HG03565 (cell line): ENCODE data around the gene PIP4K2A.
A peak's percentile ranks its signal among the peaks of the same experiment; 100 is the strongest.

ENCODE experiments used
- ATAC-seq: cut with Tn5 transposase; IDR thresholded peaks from one replicate; pipeline ENCODE4 v1.9.1; 2021; ENCODE audit warnings: mild to moderate bottlenecking, moderate library complexity; ENCODE audit not compliant: unreplicated experiment

PIP4K2A gene

DNA sequence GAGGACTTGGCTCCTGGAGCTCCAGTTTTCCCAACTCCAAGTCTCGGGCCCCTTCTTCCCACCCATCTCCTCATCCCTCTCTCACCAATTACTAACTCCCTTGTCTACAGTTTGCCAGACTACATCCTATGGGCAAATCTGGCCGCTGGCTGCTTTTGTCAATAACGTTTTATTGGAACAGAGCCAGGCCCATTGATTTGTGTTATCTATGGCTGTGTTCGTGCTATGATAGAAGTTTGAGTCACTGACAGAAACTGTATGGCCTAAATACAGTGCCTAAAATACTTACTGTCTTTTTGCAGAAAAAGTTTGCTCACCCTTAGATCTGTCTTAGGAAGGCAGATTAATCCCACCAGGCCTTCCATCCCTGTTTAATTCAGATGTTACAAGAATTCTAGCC is 71.3 kb downstream of the PIP4K2A start:
- ATAC-seq, result no peak

DNA sequence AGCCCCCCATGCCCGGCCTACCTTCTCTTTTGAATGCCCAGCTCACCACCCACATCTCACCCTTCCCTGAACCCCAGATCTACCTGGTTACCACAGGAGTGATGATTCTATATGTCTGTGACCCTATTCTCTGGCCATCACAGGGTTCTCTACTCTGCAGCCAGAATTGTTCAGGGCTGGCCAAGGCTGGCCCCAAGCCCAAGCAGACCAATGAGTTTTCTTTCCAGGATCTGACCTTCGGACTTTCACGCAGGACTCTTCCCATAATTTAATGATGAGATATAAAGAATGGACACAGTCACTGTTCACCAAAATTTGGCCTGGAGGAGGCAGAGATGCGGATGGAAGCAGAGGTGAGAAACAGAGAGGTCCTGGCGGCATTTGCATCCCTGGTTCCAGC is 72.6 kb downstream of the PIP4K2A start:
- ATAC-seq, result no peak

DNA sequence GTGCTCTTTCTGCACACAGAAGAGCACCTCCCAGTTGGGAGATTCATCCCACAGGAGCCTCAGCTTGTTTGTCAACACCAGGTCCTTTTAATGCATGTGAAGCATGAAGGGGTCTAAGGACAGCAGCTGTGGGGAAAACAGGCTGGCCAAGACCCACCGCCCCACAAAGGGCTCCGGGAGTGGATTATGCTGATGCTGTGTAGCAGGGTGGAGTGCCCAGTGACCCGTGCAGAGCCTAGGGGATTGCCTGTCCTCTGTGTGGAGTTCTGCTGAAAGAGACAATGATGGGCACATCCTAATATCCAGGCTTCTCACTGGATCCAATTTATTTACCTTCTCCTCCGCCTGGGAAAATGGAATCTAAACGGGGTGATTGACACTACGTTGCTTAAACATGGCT is 74.0 kb downstream of the PIP4K2A start:
- no peak for ATAC-seq

DNA sequence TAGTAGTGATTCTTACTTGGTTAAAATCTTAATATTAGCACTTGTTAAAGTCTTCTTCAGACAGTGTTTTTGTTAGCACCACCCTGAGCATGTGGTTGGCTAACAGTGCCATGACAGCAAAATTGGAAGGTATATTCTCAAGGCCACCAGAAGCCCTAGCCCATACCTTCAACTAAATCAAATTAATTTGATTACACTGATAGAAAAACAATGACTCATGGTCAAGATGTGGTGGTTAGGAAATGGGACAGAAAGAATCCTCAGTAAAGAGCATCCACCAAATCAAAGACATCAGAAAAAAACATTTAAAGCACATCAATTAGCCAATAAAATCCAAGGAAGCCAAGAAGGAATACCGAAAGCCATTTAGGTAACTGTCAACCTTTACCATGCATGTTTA is 75.5 kb downstream of the PIP4K2A start:
- ATAC-seq, result no peak

DNA sequence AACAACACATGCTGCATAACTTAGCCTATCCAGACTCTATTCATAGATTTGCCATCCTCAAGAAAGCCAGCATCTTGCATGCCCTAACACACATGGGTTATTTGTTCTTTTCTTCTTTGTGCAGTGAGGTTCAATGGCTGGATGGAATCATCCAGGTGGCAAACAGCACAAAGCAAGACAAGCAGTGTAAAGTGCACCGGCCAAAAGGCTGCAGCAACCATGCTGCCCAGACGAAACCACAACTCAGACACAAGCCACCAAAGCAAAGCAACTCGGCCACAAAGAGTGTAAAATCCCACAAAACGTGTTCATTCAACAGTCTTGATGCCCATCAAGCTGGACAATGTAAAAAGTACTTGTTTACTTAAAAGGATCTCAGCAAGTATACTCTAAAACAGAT is 76.9 kb downstream of the PIP4K2A start:
- no peak for ATAC-seq

DNA sequence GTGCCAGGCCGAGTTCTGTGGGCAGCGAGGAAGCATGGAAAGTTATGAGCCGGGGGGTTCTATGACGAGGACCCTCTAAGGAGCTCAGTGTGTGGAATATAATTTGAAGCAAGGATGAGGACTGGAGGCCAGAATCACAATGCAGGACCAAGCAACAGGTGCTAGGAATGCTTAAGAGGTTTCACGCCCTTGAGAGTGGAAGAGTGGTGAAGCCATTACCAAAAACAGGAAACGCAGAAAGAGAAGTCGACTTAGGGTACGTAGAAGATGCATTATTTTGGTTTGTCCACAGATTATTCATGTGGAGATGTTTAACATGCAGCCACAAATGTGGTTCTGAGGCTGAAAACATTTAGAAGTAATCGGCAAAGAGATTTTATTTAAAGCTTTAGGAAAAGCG is 78.7 kb downstream of the PIP4K2A start:
- no peak for ATAC-seq

DNA sequence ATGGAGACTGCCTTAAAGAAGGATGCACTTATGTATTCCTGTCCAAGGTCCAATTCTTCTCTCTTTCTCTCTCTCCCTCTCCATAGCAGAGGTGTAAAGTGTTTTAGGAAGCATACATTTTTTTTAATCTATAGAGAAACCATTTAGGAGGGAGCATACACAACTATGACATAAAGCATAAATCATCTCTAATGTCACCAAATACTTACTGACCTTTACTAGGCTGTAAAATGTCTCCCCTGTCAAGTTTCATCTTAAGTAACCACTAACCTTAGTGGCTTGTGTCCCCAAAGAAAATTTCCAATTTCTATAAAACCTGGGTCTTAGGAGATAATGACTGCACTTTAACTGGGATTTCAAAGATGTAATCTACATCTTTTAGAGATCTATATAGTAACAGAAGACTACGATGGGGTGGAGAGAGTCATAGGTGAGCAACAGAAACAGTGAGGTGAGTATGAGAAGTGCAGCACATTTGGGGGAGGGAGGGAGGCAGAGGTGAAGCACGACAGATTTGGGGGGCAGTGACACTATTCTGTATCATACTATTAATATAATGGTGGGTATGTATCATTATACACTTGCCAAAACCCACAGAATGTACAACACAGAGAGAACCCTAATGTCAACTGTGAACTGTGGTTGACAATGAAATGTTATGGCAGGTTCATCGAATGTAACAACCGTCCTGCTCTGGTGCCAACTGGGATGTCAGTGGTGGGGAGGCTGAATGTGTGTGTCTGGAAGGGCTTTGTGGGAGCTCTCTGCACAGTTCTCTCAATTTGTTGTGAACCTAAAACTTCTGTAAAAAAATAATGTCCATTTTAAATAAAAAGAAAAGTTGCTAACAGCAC is 79.5 kb downstream of the PIP4K2A start:
- ATAC-seq, result no peak

DNA sequence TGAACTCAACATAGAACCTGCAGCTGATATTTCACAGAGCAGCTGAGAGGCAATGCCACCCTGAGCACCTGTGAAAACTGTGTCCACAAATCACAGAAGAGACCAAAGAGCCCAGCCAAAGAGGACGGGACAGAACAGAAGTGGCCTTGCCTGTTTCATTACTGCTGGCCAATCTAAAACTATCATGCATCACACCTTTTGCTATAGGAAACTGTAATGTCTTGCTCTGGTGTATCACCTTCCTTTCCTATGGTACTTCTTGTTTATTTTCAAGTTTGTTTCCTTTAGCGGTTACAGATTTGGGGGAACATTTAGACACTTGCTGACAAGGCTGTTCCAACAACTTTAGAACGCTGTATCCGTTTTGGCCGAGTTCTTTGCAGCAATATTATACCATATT is 80.3 kb downstream of the PIP4K2A start:
- ATAC-seq, result no peak

DNA sequence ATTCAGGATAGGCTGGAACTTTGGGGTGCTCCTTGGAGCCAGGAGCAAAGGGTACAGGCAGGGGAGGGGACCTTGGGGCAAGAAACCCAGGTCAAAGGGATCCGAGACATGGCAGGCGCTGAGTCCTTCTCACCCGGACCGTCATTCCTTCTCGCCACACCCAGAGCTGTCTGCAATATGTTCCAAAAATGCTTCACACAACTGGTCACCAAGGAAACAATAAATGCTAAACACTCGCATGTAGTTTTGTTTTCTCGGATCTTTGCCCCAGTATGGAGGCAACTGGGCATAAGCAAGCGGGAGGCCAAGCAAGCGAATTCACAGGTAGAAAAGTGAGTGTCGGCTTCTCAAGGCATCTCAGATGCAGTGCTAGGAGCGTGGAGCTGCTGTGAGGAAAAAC is 80.8 kb downstream of the PIP4K2A start:
- ATAC-seq, result no peak

DNA sequence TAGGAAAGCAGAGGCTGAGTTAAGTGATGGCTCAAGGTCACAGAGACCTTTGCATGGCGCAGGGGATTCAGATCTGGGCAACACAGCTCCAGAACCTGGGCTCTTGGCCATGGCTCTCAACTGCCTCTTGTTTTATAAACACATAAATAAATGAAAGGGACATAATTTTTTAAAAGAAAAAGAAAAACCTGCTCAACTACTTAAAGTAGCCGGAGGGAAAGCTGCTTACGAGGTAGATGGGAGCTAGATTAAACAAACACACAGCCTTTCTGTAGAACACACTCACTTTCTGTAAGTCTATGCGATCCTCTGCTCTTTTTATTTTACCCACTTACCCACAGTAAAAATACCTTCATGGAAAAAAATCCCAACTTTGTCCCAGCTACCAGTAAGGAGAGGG is 81.3 kb downstream of the PIP4K2A start:
- no peak for ATAC-seq

DNA sequence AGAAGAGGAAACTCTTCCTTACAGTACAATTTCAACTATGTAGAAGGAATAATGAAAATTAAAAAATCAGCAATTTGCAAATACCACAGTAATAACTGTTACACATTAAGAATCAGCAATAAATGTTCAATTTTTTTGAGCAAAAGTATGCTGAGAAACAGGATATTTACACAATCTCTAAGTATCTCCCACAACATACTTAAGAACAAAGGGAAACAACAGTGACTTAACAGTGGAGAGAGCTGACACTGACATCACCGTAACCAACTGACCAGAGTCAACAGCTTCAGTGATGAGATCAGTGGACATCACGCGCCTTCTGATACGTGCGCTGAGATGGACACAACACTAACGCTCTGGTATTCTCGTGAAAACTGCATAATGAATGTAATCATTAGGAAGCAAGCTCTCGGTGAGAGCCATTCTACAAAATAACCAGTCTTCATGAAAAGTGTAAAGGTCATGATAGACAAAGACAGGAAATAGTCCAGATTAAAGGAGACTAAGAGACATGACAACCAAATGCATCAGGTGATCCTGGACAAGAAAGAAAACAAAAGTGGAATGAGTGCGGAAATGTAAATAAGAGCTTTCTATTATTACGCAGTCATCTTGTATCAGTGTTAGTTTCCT is 82.6 kb downstream of the PIP4K2A start:
- no peak for ATAC-seq

DNA sequence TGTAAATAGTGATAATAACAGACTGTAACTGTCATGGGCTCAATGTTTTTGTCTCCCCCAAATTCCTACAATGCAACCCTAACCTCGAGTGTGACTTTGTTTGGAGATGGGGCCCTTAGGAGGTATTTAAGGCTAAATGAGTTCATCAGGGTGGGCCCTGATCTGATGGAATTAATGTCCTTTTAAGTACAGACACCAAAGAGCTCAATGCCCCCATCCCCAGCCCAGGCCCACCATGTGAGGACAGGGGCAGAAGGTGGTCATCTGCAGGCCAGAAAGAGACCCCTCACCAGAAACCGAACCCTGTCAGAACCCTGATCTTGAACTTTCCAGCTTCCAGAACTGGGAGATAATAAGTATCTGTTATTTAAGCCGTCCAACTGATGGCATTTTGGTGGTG is 83.2 kb downstream of the PIP4K2A start:
- ATAC-seq, result no peak

DNA sequence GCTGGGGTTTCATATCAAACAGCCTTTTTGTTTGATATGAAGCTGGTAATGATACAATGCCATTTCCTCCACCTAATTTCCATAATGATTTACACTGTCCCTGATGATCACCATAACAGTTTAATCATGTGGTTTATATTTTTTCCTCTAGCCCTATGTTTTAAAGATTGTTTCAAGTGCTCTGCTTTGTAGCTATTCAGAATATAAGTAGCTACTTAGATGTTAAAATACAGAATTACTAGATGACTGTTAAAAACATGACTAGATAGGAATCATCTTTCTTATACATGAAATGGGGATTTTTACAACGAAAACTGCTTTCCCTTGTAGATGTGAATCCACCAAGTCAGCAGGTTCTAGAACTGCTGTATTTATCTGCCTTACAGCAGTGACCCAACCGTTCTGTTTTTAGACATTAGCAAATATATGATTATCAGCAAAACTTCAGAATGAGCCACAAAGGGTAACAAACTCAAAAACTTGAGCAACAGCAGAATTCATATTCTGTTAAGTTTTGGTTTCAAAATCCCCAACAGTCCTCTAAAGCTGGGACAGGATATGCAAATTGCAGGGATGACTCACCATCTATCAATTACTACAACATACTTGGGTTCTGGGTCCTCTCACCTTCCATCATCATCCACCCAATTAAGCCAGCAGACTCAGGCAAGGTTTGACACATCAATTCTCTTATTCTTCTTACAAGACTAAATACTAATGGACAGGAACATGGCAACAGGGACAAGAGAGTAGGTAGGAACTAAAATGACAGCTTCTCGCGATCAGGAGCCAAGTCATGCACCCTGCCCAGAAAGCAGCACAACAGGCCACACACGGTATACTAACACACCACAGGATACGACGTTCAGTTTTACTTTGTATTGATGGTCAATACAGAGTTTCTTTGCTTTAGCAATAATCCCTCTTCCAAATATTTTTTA is 83.9 kb downstream of the PIP4K2A start:
- ATAC-seq, result peak; percentile 72

DNA sequence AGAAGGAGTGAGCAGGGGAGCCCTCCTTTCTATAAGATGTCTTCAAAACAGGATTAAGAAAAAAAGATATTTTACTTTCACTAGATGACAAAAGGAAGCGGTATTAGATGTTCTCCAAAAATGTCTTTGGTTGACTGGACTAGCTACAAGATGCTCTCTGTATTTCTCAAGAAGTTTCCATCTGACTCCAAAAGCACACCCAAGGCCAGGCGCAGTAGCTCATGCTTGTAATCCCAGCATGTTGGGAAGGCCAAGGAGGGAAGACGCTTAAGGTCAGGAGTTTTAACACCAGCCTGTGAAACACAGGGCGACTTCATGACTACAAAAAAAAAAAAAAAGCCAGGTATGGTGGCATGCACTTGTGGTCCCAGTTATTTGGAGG is 84.5 kb downstream of the PIP4K2A start:
- peak; percentile 22 for ATAC-seq

DNA sequence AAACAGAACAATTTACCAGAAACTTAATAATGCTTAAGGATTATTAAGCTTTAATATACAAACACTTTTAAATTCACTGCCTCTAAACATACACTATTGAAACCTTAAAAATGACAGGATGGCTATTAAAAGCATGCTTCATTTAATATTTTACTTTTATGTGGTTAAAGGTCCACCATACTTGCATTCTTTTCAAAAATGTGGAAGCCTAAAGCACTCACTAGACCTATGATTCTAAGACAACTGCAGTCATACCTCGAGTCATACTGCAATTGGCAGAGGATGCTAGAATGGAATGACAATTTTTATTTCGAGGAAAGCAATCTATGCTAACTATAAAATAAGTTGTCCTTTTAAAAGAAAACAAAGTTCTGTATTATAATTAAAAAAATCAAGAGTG is 85.3 kb downstream of the PIP4K2A start:
- no peak for ATAC-seq

DNA sequence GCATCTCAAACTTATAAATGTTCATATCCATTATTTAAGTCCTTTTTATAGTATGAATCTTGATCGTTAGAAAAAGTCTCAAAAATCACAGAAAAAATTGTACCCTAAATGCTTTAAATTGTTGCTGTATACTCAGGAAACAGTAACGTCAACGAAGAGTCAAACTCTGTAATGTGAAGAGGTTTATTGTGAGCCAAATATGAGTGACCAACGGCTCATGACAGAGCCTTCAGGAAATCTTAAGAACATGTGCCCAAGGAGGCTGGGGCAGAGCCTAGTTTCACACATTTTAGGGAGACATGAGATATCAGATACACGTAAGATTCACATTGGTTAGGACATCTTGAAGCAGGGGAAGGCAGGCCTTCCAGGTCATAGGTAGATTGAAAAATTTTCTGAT is 86.1 kb downstream of the PIP4K2A start:
- no peak for ATAC-seq

DNA sequence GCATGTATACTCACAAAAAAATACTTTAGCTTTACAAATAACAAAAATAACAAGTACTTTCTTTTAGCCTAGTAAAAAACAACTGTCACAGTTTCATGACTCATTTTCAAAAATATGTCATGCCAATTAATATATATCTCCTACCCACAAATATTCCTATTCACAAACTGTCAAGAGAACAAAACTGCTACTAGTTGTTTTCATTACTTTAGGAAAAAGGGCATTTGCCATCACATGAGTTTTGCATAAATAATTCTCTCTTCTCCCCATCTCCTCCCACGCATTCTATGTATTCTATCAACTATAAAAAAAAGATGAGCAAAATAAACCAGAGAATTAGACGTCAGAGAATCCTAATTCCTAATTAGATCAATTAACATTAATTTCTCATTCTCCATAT is 87.6 kb downstream of the PIP4K2A start:
- ATAC-seq, result no peak

DNA sequence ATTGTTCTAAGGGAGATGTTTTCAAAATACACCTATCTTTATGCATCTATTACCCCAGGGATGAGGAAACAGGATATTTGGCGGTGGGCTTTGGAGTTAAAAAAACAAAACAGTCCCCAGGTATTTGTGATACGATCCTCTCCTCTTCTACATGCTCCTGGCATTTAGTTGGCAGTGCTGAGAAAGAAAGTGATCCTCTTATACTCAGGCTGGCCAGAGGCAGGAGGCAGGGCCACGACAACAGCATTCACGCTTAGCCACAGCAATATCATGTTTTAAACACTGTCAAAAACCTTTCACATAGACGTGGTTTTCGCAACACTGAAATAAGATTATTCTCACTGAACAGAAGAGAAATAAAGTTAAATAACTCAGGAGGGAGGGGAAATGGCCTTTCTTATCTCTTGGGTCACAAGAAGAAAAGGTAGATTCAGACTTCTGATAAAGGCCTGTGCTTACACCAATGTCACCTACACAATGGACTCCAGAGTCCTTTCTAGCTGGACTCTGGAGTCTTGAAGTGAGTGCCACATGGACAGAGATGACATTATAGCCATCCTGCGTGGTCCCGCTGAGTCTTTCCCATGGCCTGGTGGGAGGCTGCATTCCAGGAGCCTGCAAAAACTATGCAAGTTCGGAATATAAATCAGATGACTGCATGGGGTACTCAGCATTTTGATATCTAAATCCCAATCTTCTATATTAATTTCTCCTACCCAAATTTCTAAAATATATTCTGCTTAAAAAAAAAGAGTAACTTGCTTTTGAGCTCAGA is 88.7 kb downstream of the PIP4K2A start:
- no peak for ATAC-seq

DNA sequence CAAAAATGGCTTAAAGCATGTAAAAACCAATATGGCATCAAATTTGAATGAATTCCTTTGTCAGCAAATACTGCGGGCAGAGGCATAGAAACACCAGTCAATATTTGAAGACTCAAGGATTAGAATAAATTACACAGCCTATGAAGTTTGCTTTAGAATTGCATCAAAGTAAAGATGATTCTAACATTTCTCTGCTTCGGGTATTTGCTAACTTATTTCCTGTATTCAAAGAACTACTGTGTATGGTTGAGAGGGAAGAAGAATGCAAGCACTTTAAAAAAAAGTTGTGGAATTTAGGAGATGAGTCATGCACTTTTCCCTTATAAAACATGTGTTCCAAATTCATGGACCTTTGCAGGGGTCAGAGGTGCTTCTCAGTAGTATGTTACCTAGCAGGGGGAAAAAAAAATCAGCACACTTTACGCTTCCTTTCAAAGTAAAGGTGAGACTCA is 90.1 kb downstream of the PIP4K2A start:
- ATAC-seq, result no peak

DNA sequence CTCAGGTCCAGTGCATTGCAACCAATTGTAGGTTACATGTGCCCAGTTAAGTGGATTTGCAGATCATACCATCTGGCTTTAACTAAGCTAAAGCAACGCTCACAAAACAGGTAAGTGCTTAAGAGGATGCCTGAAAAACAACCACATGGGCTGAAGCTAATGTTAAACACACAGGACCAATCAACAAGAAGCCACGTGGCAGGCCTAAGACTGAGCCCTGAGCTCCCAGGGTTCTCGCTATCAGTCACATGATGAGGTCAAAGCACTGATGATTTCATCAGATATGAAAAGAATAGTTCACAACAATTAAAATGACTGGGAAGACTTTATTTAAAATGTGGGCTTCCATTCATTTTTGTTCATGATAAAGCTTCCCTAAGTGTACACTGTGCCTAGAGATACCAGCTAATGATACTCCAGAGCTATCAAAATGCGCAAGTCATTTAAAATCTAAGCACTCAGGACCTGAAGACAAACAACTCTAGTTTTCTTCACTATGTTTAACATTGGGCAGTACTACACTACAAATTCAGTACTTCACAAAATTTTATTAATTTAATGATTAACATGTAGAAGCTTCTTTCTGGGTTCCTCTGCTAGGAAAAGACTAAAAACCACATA is 90.6 kb downstream of the PIP4K2A start:
- ATAC-seq, result no peak
